NT2/D1 (cell line): ENCODE results near the gene FBXW9.

Experiments used
- DNase-seq: peaks from one replicate; pipeline ENCODE4 v3.0.0-alpha.2; 2011; ENCODE audit warnings: low read depth, low spot score
- H3K27me3 ChIP-seq: 2 replicates; pipeline ENCODE4 v1.6.0; 2011; ENCODE audit warnings: mild to moderate bottlenecking; ENCODE audit not compliant: insufficient read length, insufficient read depth
- H3K36me3 ChIP-seq: 2 replicates; pipeline ENCODE4 v1.6.1; 2011; ENCODE audit warnings: mild to moderate bottlenecking, low read length, mixed read lengths; ENCODE audit not compliant: insufficient read depth, insufficient read length
- H3K4me1 ChIP-seq: 2 replicates; pipeline ENCODE4 v1.5.1; 2011; ENCODE audit not compliant: insufficient read depth, insufficient read length
- H3K4me3 ChIP-seq: 2 replicates; pipeline ENCODE4 v1.5.1; 2011; ENCODE audit warnings: low read depth; ENCODE audit not compliant: insufficient read length
- H3K9ac ChIP-seq: 2 replicates; pipeline ENCODE4 v1.6.0; 2011; ENCODE audit warnings: low read depth; ENCODE audit not compliant: insufficient read length
- H3K9me3 ChIP-seq: 2 replicates; pipeline ENCODE4 v1.5.1; 2011; ENCODE audit warnings: mild to moderate bottlenecking, low read length; ENCODE audit not compliant: insufficient read depth
- SUZ12 ChIP-seq: IDR thresholded peaks from 2 replicates; pipeline ENCODE4 v1.6.1; 2011; ENCODE audit not compliant: insufficient read length, insufficient read depth; ENCODE audit errors: extremely low read depth
- YY1 ChIP-seq: IDR thresholded peaks from 2 replicates; pipeline ENCODE4 v1.6.1; 2011; ENCODE audit not compliant: insufficient read length, insufficient read depth
- ZNF274 ChIP-seq: IDR thresholded peaks from 2 replicates; pipeline ENCODE4 v1.6.1; 2011; ENCODE audit warnings: mild to moderate bottlenecking, low read depth, low read length

FBXW9 gene

DNA sequence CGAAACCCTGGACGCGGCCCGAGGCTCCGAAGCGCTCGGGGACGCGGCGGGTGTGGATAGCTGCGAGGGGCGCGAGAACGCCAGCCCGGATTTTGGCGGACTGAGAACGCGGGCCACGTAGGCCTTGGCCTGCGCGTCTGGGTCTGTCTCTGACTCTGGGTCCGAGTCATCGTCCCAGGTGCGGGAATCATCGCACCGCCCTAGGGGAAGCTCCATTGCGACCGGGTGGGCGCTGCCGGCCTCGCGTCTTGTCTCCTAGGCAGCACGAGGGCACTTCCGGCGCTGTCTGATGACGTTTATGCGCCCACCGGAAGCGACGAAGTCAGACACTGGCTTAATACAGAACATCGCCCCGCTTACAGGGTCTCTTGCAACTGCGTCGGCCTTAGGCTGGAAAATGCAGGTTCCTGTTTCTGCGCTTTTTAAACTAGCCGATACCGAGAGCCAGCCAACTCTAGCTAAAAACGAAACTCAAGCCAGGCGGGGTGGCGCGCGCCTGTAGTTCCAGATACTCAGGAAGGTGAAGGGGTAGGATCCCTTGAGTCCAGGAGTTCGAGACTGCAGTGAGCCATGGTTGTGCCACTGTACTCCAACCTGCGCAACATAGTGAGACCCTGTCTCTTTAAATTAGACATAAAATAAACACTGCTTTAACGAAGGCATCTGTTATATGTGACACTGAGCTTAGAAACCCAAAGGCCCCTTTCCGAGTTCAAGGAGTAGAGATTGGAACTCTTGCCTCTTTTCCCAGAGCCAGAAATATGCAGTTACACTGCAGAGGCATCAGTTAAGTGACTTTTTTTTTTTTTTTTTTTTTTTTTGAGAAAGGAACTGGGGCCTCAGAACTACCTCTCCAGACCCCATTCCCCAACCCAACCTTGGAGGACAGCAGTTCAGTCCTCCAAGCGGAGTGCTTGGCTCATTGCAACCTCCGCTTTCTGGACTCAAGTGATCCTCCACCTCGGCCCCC, at the start of gene FBXW9:
Gene FBXW9 (minus strand): TSS at position 266 of the 970 bp plus-strand sequence. CDS start 50 bp downstream, at position 216.
- no peaks in the 10 kb centered on the region for H3K9me3 ChIP-seq
- H3K9ac ChIP-seq, result peak within 1 kb of the TSS; percentile 94
- H3K27me3 ChIP-seq, result peaks cover 5% of the 10 kb centered on the region
- peaks cover 49% of the 10 kb centered on the region for H3K36me3 ChIP-seq
- H3K4me3 ChIP-seq, result peak within 1 kb of the TSS; percentile 98
- no peak for TF ChIP-seq YY1
- no peak for TF ChIP-seq SUZ12
- no peak for TF ChIP-seq ZNF274
- H3K4me1 ChIP-seq, result peaks cover 7% of the 10 kb centered on the region
- peak; percentile 97 for DNase-seq

DNA sequence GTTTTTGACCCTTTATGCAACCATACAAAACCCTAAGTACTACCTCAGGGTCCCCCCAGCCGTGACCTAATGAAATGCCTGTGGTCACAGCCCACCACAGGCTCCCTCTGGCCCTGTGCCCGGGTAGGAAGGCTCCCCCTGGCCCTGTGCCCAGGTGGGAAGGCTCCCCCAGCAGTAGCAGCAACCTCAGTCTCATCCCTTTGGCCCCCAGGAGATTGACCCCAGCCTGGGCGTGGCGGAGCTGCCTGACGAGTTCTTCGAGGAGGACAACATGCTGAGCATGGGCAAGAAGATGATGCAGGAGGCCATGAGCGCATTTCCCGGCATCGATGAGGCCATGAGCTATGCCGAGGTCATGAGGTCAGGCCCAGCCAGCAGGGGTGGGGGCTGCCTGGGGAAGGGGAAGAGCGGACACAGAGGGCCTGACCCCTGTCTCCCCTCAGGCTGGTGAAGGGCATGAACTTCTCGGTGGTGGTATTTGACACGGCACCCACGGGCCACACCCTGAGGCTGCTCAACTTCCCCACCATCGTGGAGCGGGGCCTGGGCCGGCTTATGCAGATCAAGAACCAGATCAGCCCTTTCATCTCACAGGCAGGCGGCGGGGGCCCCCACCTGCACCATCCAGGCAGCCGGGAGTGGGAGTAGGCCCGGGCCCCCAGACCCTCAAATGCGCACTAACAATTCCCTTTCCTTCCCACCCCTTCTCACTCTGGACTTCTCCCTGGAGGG, 48.9 kb upstream of the FBXW9 start:
- DNase-seq, result no peak
- no peak overlapping the region for H3K4me3 ChIP-seq
- H3K36me3 ChIP-seq, result peaks cover 60% of the 10 kb centered on the region
- H3K9me3 ChIP-seq, result no peaks in the 10 kb centered on the region
- TF ChIP-seq ZNF274, result no peak
- TF ChIP-seq SUZ12, result no peak
- TF ChIP-seq YY1, result no peak
- H3K9ac ChIP-seq, result no peak overlapping the region
- H3K27me3 ChIP-seq, result no peaks in the 10 kb centered on the region
- peaks cover 2% of the 10 kb centered on the region for H3K4me1 ChIP-seq

DNA sequence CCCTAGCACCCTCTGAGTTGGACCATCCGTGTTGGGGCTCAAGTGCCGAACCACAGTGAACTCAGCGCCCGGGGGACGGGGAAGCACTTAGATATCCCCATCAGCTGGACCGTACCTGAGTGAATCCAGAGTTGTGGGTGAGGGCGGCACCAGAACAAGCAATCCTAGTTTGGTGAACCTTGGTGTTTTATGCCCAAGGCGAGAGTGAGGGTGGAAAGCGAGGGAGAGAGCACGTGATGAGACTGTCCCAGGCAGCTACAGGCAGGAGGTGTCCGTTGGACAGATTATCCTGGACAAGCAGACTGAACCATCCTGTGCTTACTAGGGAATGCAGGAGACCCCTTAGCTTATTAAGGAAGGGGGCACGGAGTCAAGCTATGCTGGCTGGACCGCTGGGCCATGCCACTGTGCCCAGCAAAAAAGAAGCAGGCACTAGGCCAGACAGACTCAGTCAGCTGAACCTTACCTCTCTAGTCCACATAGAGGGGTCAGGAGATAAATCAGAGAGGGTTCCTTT, 41.5 kb upstream of the FBXW9 start:
- Histone ChIP-seq H3K9ac (peak overlapping the region; percentile 93), H3K27me3 (no peaks in the 10 kb centered on the region), H3K36me3 (peaks cover 39% of the 10 kb centered on the region), H3K9me3 (no peaks in the 10 kb centered on the region), H3K4me3 (peak overlapping the region; percentile 95), H3K4me1 (peaks cover 2% of the 10 kb centered on the region)
- no peak for DNase-seq
- TF ChIP-seq ZNF274, result no peak
- no peak for TF ChIP-seq YY1
- TF ChIP-seq SUZ12, result no peak

DNA sequence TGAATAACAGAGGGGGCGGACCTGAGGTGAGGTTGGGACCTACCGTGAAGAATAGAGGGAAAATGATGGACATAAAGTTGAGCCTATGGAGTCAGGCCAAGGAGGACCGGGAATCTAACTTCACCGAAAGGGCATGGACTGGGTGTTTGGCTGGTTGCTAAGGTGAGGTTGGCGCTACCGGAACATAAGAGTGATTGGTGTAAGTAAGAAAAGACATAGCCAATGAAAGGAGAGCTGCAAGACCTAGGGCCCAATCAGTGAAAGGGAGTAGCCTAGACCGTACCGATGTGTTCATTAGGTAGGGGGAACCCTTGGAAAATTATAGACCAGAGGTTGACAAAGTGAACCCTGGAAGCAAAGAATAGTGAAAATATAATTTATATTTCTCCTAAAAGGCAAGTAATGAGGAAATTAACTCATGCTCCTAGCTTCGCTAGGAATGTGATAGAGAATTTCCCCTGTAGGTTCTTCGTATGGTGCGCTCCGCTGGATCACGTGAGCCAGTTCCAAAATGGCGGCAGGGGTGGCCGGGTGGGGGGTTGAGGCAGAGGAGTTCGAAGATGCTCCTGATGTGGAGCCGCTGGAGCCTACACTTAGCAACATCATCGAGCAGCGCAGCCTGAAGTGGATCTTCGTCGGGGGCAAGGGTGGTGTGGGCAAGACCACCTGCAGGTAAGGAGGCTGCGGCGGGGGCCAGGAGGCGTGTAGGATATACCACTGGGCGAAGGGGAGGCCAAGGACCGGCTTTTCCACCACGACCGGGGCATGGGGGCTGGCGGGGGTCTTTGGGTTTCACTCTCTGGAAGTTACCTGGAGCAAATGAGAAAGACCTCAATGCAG, 40.8 kb upstream of the FBXW9 start, which contains the start of gene GET3:
Gene GET3 (plus strand): TSS at position 503 of the 840 bp plus-strand sequence. CDS start 9 bp downstream, at position 512.
- TF ChIP-seq SUZ12 (no peak), ZNF274 (no peak), YY1 (peak; percentile 93)
- peaks cover 4% of the 10 kb centered on the region for H3K4me1 ChIP-seq

DNA sequence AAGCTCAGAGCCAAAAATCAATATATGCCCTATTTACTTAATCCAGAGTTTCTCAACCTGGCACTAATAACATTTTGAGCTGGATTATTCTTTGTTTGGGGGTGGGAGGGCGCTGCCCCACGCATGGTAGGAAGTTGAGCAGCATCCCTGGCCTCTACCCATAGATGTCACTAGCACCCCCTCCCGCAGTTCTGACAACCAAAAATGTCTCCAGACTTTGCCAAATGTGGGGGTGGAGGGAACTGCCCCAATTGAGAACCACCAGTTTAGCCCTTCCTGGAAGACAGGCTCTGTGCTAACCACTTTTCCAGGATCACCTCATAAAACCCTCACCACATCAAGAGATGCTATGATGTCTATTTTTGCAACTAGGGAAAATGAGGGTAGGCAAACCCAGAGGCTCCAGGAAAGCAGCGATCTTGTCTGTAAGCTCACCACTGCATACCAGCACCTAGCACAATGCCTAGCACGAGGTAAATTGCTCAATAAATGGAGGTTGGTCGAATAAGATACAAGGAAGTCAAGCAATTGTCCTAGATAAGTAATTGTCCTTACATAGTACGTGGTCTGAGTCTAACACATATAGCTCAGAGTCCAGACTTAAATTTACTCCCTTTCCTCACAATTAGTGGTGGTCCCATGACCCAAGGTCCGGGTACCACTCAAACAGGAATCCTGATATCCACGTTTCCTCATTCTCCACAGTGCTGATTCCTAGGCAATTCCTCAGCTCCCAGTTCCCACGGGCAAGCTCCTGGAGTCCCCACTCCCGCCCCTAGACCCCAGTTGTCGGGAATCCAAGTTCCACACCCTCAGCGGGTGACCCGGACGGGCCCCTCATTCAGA, 37.2 kb upstream of the FBXW9 start:
- no peak for DNase-seq
- H3K36me3 ChIP-seq, result peaks cover 49% of the 10 kb centered on the region

More for the DNA sequence above, 40.8 kb upstream of the FBXW9 start, which contains the start of gene GET3:
- Histone ChIP-seq H3K9me3 (no peaks in the 10 kb centered on the region), H3K36me3 (peaks cover 41% of the 10 kb centered on the region), H3K4me3 (peak within 1 kb of the TSS; percentile 95), H3K27me3 (no peaks in the 10 kb centered on the region), H3K9ac (peak within 1 kb of the TSS; percentile 93)
- DNase-seq, result peak; percentile 99

DNA sequence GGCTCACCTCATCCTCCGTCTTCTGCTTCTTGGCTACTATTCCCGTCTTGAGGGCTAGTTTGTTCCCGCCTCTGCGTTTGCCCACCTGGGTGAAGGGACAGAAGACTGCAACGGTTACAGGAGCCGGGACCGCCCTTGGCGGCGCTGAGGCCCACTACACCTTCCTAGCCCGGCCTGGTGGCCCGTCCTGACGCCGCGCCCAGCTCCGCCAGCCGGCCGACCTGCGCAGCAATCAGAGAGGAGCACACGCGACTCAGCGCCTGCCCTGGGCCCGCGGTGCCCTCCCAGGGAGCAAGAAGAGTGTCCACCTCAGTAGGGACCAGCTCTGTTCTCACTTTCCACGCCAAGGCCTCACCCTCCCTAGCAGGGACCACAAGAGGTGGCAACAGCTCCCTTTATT, 34.9 kb upstream of the FBXW9 start:
- H3K27me3 ChIP-seq, result no peaks in the 10 kb centered on the region
- DNase-seq, result no peak
- TF ChIP-seq YY1, result no peak
- no peak for TF ChIP-seq ZNF274
- TF ChIP-seq SUZ12, result no peak
- peaks cover 55% of the 10 kb centered on the region for H3K36me3 ChIP-seq
- H3K4me3 ChIP-seq, result no peak overlapping the region
- H3K4me1 ChIP-seq, result peaks cover 9% of the 10 kb centered on the region
- H3K9me3 ChIP-seq, result no peaks in the 10 kb centered on the region
- H3K9ac ChIP-seq, result no peak overlapping the region

More for the DNA sequence above, 37.2 kb upstream of the FBXW9 start:
- Histone ChIP-seq H3K27me3 (no peaks in the 10 kb centered on the region), H3K4me3 (peak overlapping the region; percentile 81), H3K9ac (peak overlapping the region; percentile 91), H3K4me1 (peaks cover 9% of the 10 kb centered on the region), H3K9me3 (no peaks in the 10 kb centered on the region)
- TF ChIP-seq SUZ12 (no peak), ZNF274 (no peak), YY1 (no peak)
